ENCODE measurements around the gene IFIH1.
A peak's percentile ranks its signal among the peaks of the same experiment; 100 is the strongest.

The IFIH1 gene

GRCh38 chr2:162318328-162319180 lies at the start of gene IFIH1:
TSS of gene IFIH1 (minus strand) at chr2:162318684. CDS start at chr2:162318307, 377 bp downstream.
- DNase-seq = peak; percentile 89

GRCh38 chr2:162365392-162365791 lies 46.9 kb upstream of the IFIH1 start:
- no peak for DNase-seq

DNA sequence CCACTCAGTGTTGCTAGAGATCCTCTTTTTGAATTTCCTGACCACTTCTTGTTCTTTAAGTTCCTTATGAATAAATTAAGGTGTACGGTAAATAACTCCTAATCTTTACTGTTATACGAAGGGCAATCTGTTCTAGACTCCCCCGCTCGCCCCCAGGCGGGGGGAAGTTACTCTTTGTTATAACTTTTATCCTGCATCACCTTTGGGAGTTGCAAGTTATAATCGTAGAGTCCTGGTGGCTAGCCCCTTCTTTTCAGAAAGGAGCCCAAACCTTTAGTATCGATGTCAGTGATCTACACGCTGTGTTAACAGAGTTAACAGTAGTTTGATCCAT lies 26.1 kb upstream of the IFIH1 start:
- DNase-seq = no peak

GRCh38 chr2:162343824-162344616 lies 25.5 kb upstream of the IFIH1 start, which contains the start of gene GCA:
TSS of gene GCA (plus strand) at chr2:162344132. CDS start at chr2:162344249, 117 bp downstream.
- peak; percentile 96 for DNase-seq

GRCh38 chr2:162343492-162343823 lies 25.0 kb upstream of the IFIH1 start:
- no peak for DNase-seq

- DNase-seq = no peak
These were observed 24.4 kb upstream of the IFIH1 start for GRCh38 chr2:162342841-162343240.

GRCh38 chr2:162342321-162342720 lies 23.8 kb upstream of the IFIH1 start:
- no peak for DNase-seq

GRCh38 chr2:162340822-162341221 lies 22.3 kb upstream of the IFIH1 start:
- no peak for DNase-seq

DNA sequence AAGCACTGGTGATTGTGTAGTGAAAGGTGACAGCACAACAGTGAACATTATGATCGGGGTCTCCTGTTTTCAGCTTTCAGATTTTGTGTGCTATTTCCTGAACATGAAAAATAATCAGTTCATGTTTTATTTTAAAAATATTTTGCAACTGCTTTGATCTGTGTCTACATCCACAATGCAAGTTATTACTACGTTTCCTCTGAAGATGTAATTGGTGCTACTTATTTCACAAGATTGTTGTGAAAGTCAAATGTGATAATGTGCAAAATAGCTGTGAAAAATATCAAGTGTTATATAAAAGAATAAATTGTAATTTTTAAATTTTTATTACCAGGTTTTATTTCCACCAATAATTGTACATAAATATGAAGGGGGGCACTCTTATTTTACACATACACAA lies 19.4 kb upstream of the IFIH1 start:
- no peak for DNase-seq

DNA sequence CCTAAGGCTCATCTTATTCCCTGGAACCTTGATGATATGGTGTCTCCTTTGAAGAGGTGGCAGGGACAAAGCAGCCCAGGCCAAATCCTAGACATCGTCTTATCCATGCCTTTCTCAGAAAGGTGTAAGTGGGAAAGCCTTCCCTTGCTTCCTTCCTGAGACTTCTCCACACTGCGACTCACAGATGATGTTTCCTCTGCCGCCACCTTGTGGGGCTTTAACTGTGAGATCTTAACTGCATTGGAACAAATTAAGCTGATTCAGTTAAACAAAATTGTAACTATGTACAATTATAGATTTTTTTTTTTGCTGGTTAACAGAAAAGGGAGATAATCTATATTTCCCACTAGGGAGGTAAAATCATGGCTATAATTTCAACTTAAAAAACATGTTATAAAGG lies 15.5 kb upstream of the IFIH1 start:
- no peak for DNase-seq

- no peak for DNase-seq
These were observed 12.4 kb upstream of the IFIH1 start for GRCh38 chr2:162330881-162331280.

DNA sequence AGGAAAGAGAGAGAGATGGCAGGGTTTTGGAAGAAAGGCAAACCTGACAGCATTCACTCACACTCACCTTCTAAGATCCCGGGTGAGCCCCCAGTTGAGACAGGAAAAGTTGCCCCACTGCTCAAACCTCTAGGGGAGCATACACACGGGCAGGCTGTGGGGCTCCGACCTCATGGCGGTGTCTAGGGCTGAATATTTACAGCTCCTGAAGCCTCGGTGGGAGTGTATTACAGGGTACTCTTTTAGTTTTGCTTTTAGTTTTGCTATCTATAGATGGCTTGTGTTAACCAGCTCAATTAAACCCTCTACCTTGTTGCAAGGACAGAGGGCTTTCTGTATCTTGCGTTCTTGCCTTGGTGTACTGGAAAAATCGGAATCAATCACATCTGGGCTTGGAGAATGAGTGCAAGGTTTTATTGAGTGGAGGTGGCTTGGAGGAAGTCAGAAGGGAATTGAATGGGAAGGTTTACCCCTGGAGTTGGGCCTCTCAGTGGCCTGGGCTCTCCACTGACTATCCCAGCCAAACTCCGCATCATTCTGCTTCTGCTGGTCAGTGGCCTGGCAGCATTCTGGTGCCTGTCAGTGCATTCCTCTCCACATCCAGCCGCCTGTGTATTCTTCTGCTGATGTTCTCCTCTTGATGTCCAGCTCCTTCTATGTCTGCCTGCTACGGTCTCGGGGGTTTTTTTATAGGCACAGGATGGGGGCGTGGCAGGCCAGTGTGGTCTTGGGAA lies 10.1 kb upstream of the IFIH1 start:
- DNase-seq = no peak

DNA sequence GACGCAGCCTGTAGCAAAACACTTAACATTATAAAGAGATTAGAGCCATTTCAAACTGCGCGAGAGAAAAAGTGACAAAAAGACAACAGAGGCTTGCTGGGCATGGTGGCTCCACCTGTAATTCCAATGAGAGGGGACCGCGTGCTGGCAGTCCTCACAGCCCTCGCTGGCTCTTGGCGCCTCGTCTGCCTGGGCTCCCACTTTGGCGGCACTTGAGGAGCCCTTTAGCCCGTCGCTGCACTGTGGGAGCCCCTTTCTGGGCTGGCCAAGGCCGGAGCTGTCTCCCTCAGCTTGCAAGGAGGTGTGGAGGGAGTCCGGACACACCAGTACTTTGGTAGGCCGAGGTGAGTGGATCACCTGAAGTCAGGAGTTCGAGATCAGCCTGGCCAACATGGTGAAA lies 9.3 kb upstream of the IFIH1 start:
- DNase-seq = no peak

- DNase-seq = no peak
These were observed 8.8 kb upstream of the IFIH1 start for GRCh38 chr2:162327134-162327769.

GRCh38 chr2:162324953-162325352 lies 6.5 kb upstream of the IFIH1 start:
- no peak for DNase-seq

GRCh38 chr2:162320864-162321517 lies 2.5 kb upstream of the IFIH1 start:
- no peak for DNase-seq

DNA sequence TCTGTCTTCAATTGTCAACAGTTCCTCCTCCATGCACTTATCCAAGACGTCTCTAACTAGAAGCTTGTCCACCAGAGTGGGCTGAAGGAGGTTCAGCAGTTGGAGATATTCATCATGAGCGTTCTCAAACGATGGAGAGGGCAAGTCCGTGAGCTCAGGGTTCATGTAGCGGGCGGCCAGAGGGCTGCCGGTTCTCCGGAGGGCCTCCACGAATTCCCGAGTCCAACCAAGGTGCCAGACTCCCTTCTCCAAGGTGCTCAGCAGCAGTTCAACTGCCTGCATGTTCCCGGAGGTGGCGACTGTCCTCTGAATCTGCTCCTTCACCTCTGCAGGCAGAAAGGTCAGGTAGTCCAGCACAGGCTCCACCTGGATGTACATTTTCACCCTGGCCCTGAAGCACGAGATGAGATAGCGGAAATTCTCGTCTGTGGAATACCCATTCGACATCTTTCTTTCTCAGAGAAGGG lies 590 bp downstream of the IFIH1 start:
- DNase-seq = peak; percentile 30

DNA sequence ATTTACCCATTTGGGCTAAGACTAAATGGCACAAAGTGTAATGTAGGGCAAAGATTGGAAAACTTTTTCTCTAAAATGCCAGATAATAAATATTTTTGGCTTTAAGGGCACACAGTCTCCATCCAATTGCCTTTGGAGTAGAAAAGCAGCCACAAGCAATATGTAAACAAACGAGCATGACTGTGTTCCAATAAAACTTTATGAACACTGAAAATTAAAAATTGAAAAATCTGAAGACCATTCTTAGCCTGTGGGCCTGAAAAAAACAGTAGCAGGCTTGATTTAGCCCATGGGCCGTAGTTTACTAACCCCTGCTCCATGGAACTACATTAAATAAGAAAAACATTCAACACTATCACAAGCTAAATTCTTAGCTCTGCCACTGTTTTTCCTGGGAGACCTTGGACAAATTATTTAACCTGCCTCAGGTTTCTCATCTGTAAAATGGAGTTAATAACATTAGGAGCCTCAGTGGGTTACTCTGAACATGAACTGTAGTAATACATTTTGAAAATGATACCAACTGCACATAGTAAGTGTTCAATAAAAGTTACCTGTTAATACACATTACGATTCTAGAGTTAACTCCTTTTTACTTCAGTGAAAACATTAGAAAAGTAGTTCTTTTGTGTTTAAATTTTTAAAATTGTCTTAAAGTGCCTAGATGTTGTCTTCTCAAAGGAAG lies 1.3 kb downstream of the IFIH1 start:
- no peak for DNase-seq

DNA sequence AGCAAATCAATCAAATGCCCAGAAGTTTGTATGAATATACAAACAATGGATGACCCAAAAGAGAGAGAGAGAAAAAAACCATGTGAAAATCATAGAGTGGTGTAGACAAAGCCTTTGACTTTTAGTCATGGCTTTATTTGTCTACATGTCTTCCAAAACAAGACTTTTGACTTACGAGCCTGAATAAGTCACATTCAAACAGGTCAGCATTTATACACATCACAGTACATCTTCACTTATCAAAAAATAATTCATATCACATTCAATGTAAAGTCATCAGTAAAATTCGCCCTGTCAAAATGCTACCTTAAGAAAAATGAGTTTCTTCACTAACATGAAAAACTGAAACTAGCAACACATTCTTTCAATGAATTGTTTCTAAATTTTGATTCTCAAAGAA lies 1.9 kb downstream of the IFIH1 start:
- no peak for DNase-seq

- DNase-seq = no peak
These were observed 2.5 kb downstream of the IFIH1 start for GRCh38 chr2:162315938-162316337.

DNA sequence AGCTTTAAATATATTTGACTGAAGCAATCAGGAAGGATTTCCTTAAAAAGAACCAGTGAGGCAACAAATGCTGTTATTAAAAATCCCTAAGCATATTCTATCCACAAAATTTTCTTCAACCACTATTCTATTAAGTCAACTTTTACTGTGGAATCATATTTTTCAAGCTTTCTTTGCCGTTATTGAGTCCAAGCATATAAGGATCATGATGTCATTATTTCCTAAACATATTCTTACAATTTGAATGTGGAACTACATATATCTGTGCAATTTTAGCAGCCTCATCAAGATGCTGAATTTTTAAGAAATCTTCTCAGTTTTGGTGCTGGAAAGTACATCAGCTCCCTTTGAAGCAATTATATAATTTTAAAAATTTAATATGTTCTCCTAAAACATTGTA lies 5.6 kb downstream of the IFIH1 start:
- DNase-seq = no peak
